Measurements from ENCODE around the gene AXIN2.

Gene AXIN2

DNA sequence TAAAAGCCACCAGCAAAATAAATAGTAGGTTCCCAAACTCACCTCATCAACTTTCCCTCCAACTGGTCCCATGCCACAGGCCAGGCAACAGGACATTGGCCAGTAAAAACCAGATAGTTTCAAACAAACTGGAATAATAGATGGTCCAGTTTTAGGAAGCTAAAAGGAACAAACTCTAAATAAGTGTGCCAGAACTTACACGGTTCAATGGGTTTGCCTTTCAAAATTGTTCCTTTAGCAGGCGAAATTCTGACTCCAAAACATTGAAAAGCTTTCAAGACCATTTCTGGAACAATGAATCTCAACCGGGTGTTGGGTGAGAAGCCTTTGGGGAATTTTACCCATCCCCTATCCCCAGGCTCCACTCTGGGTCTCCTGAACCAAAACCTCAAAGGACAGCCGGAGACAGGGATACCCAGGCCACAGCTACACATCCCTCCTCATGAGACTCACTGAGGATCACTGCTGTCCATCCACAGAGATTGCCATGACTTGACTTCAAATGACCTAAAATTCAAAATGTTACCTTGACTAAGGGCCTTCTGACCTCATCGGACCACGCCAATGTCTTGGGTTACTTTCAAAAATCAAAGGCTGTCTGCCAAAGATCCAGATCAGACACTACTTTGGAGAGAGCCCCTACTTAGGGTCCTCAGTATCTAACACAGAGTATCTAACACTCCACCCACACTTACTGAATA is 13.0 kb downstream of the AXIN2 start:
- no peak overlapping the region for H3K4me3 ChIP-seq (ENCODE audit: low read length)
- no peak for DNase-seq (ENCODE audit: low read depth)
- no peak for TF ChIP-seq CTCF (conservative IDR thresholded peaks at IDR 0.05; ENCODE audit: low read depth, low read length)

GRCh38 chr17:65547253-65547670 is 14.2 kb downstream of the AXIN2 start:
- TF ChIP-seq CTCF (conservative IDR thresholded peaks at IDR 0.05; ENCODE audit: low read depth, low read length): no peak
- H3K4me3 ChIP-seq (ENCODE audit: low read length): no peak overlapping the region
- no peak for DNase-seq (ENCODE audit: low read depth)

GRCh38 chr17:65546579-65546978 is 14.9 kb downstream of the AXIN2 start:
- TF ChIP-seq CTCF (conservative IDR thresholded peaks at IDR 0.05; ENCODE audit: low read depth, low read length): no peak
- no peak overlapping the region for H3K4me3 ChIP-seq (ENCODE audit: low read length)
- DNase-seq (ENCODE audit: low read depth): no peak

GRCh38 chr17:65545705-65546523 is 15.5 kb downstream of the AXIN2 start:
- TF ChIP-seq CTCF (conservative IDR thresholded peaks at IDR 0.05; ENCODE audit: low read depth, low read length): no peak
- no peak overlapping the region for H3K4me3 ChIP-seq (ENCODE audit: low read length)
- no peak for DNase-seq (ENCODE audit: low read depth)

DNA sequence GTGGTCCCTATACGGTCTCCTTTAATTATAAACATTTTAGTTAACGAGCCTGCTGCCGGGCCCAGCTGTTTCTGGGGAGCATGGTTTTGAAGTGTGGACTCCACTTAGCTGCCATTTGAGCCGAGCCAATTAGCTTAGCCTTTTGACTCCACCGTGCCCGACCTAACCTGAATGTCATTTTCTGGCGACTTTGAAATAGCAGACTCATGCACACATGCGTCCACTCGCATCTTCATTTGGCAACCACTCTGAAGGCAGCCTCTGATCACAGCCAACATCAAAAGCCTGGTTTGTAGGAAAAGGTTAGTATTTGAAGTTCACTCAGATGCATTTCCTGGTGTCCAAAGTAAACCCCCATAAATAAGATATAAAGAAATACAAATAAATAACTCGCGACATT is 16.8 kb downstream of the AXIN2 start:
- DNase-seq (ENCODE audit: low read depth): no peak
- H3K4me3 ChIP-seq (ENCODE audit: low read length): no peak overlapping the region
- TF ChIP-seq CTCF (conservative IDR thresholded peaks at IDR 0.05; ENCODE audit: low read depth, low read length): no peak

DNA sequence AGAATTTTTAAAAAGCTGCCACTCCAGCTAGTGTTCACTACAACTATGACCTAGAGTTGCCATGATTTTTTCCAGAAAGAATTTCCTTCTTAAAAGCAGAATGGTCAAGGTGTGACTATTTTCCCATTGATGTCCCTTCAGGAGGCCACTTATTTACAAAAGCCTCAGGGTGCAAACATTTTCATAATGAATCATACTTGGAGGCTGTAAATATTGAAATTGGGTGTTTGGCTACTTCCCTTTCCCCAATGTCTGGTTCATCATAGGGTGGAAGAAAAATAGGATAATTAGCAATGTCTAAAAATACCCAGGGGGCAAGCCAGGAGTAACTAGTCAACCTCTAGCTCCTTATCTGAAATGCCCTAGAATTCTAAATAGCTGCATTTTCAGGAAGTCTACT is 18.8 kb downstream of the AXIN2 start:
- DNase-seq (ENCODE audit: low read depth): no peak
- no peak overlapping the region for H3K4me3 ChIP-seq (ENCODE audit: low read length)
- no peak for TF ChIP-seq CTCF (conservative IDR thresholded peaks at IDR 0.05; ENCODE audit: low read depth, low read length)

- no peak overlapping the region for H3K4me3 ChIP-seq (ENCODE audit: low read length)
- DNase-seq (ENCODE audit: low read depth): no peak
- TF ChIP-seq CTCF (conservative IDR thresholded peaks at IDR 0.05; ENCODE audit: low read depth, low read length): no peak
Observed at GRCh38 chr17:65542067-65542466, 19.4 kb downstream of the AXIN2 start.
